GM23338 (cell line): ENCODE data around the gene PDIA4. TPM values are rescaled to one million over a fixed set of nuclear protein-coding genes. Genes with fewer than 3 reads are reported as not detected.

Experiments
- ATAC-seq: fragments of 200-7000 bp; cut with Tn5 transposase; 3 replicates; pipeline ENCODE4 v1.9.1; 2020
- DNase-seq: peaks from one replicate; pipeline ENCODE4 v3.0.0-alpha.2; 2015; ENCODE audit warnings: low spot score
- H2AFZ ChIP-seq: fragments of 200-600 bp; sonication (generic); 2 replicates; pipeline ENCODE4 v1.8.0; 2016; ENCODE audit warnings: antibody characterized with exemption, mild to moderate bottlenecking, moderate library complexity
- H3F3A ChIP-seq: fragments of 200-600 bp; sonication (generic); replicated peaks from 2 replicates; pipeline ENCODE4 v1.8.0; 2017; ENCODE audit warnings: antibody characterized with exemption, mixed run types, low read depth
- H3K27ac ChIP-seq: fragments of 200-600 bp; sonication (generic); 2 replicates; pipeline ENCODE4 v1.6.1; 2016; ENCODE audit warnings: low read depth
- H3K27me3 ChIP-seq: fragments of 200-600 bp; sonication (generic); 2 replicates; pipeline ENCODE4 v1.8.0; 2016; ENCODE audit warnings: mild to moderate bottlenecking, mixed run types, moderate library complexity; ENCODE audit not compliant: insufficient read depth
- H3K36me3 ChIP-seq: fragments of 200-600 bp; sonication (generic); 2 replicates; pipeline ENCODE4 v1.8.0; 2016; ENCODE audit warnings: mild to moderate bottlenecking; ENCODE audit not compliant: insufficient read depth
- H3K4me1 ChIP-seq: fragments of 200-600 bp; sonication (generic); 2 replicates; pipeline ENCODE4 v1.8.0; 2016; ENCODE audit warnings: mild to moderate bottlenecking, moderate library complexity; ENCODE audit not compliant: insufficient read depth
- H3K4me2 ChIP-seq: fragments of 200-600 bp; sonication (generic); 2 replicates; pipeline ENCODE4 v1.7.1; 2017; ENCODE audit warnings: mixed run types
- H3K4me3 ChIP-seq: fragments of 200-600 bp; sonication (generic); 2 replicates; pipeline ENCODE4 v1.6.1; 2016; ENCODE audit warnings: mixed run types
- H3K79me2 ChIP-seq: fragments of 200-600 bp; sonication (generic); replicated peaks from 2 replicates; pipeline ENCODE4 v1.8.0; 2017; ENCODE audit warnings: mild to moderate bottlenecking; ENCODE audit not compliant: insufficient read depth
- H3K9me2 ChIP-seq: fragments of 200-600 bp; sonication (generic); 2 replicates; pipeline ENCODE4 v1.8.0; 2017; ENCODE audit not compliant: insufficient read depth
- H4K20me1 ChIP-seq: fragments of 200-600 bp; sonication (generic); replicated peaks from 2 replicates; pipeline ENCODE4 v1.8.0; 2017; ENCODE audit warnings: mild to moderate bottlenecking; ENCODE audit not compliant: insufficient read depth
- H3K27ac Mint-ChIP-seq: 2 replicates; pipeline ENCODE4 v1.8.0; 2020; ENCODE audit warnings: inconsistent platforms, mild to moderate bottlenecking, moderate library complexity, mixed read lengths
- H3K27me3 Mint-ChIP-seq: 3 replicates; pipeline ENCODE4 v1.8.0; 2022; ENCODE audit warnings: low read depth, mild to moderate bottlenecking, moderate library complexity, mixed read lengths, inconsistent platforms; ENCODE audit not compliant: insufficient read depth, poor library complexity
- H3K36me3 Mint-ChIP-seq: 3 replicates; pipeline ENCODE4 v1.8.0; 2021; ENCODE audit warnings: low read depth, mild to moderate bottlenecking, inconsistent platforms, moderate library complexity, mixed read lengths
- H3K4me1 Mint-ChIP-seq: 3 replicates; pipeline ENCODE4 v1.8.0; 2020; ENCODE audit warnings: mild to moderate bottlenecking, inconsistent platforms, mixed read lengths
- H3K4me3 Mint-ChIP-seq: 3 replicates; pipeline ENCODE4 v1.8.0; 2021; ENCODE audit warnings: moderate library complexity, mild to moderate bottlenecking, inconsistent platforms, mixed read lengths
- H3K9me3 Mint-ChIP-seq: 3 replicates; pipeline ENCODE4 v1.8.0; 2020; ENCODE audit warnings: moderate library complexity, mild to moderate bottlenecking, inconsistent platforms, mixed read lengths
- CREB1 ChIP-seq: fragments of 250-450 bp; sonication (Bioruptor Pico); IDR thresholded peaks from 2 replicates; pipeline ENCODE4 v1.5.0; 2020; ENCODE audit warnings: low read depth, mild to moderate bottlenecking, moderate library complexity
- CTCF ChIP-seq, 2 experiments: fragments of 200-600 bp in 1 of 2; sonication (generic) in 1 of 2; conservative IDR thresholded peaks; 2 replicates each; pipeline versions ENCODE4 v1.5.1 to v1.6.1; 2016 to 2017; ENCODE audit warnings: antibody characterized with exemption in 2 of 2, low read depth in 2 of 2, mild to moderate bottlenecking in 2 of 2, moderate library complexity in 1 of 2
- EZH2 ChIP-seq: fragments of 200-600 bp; sonication (generic); IDR thresholded peaks from one replicate; pipeline ENCODE4 v1.8.0; 2017; ENCODE audit warnings: antibody characterized with exemption, mild to moderate bottlenecking, low read depth; ENCODE audit not compliant: unreplicated experiment
- EZH2phosphoT487 ChIP-seq: fragments of 200-600 bp; sonication (generic); IDR thresholded peaks from one replicate; pipeline ENCODE4 v1.8.1; 2018; ENCODE audit warnings: antibody characterized with exemption; ENCODE audit not compliant: unreplicated experiment
- JUNB ChIP-seq: IDR thresholded peaks from one replicate; pipeline ENCODE4 v1.6.1; 2016; ENCODE audit warnings: antibody characterized with exemption; ENCODE audit not compliant: unreplicated experiment
- NANOG ChIP-seq: IDR thresholded peaks from 2 replicates; pipeline ENCODE4 v1.6.1; 2016; ENCODE audit warnings: antibody characterized with exemption, borderline replicate concordance
- POLR2AphosphoS5 ChIP-seq: IDR thresholded peaks from 2 replicates; pipeline ENCODE4 v1.6.1; 2016; ENCODE audit warnings: antibody characterized with exemption, low read depth
- REST ChIP-seq: IDR thresholded peaks from one replicate; pipeline ENCODE4 v1.6.1; 2018; ENCODE audit warnings: antibody characterized with exemption; ENCODE audit not compliant: unreplicated experiment
- STAT1 ChIP-seq: IDR thresholded peaks from one replicate; pipeline ENCODE4 v1.6.1; 2016; ENCODE audit warnings: antibody characterized with exemption; ENCODE audit not compliant: unreplicated experiment
- ZNF114 ChIP-seq: fragments of 250-450 bp; sonication (Bioruptor Pico); IDR thresholded peaks from 2 replicates; pipeline ENCODE4 v1.5.0; 2020; ENCODE audit warnings: mild to moderate bottlenecking, moderate library complexity
- ZNF331 ChIP-seq: fragments of 250-450 bp; sonication (Bioruptor Pico); IDR thresholded peaks from 2 replicates; pipeline ENCODE4 v1.5.0; 2020; ENCODE audit warnings: low read depth, mild to moderate bottlenecking, moderate library complexity
- polyA plus RNA-seq: library from polyadenylated mRNA; unstranded; fragments of >200 nt; fragmentation: Nextera tagmentation; extraction: Ambion mirVana; gene quantifications from 2 replicates; pipeline ENCODE4 v1.2.1, GENCODE V29; 2016
- total RNA-seq: library from RNA; depleted of rRNA; stranded (reverse); fragments of >200 nt; shearing (Covaris generic); gene quantifications from 2 replicates; pipeline ENCODE4 v1.2.3, GENCODE V29; 2014
- TF ChIP-seq, protein P1 (sequence below): fragments of 250-450 bp; sonication (Bioruptor Pico); IDR thresholded peaks from 2 replicates; pipeline ENCODE4 v1.5.0; 2020; ENCODE audit warnings: mild to moderate bottlenecking, moderate library complexity
- TF ChIP-seq, protein P2 (sequence below): IDR thresholded peaks from 2 replicates; pipeline ENCODE4 v1.6.1; 2016; ENCODE audit warnings: antibody characterized with exemption

The PDIA4 gene
- total and polyA plus RNA-seq, 2 experiments from 2014 or later, result 196 to 332 TPM

GRCh38 chr7:148954766-148955165 lies 73.5 kb downstream of the PDIA4 start:
- H2AFZ ChIP-seq, result peak overlapping the region; percentile 90
- H3K4me1 ChIP-seq, result no peaks in the 10 kb centered on the region
- DNase-seq (no peak), ATAC-seq (peak; percentile 62)
- H3K36me3 ChIP-seq, result no peaks in the 10 kb centered on the region
- H3K27ac ChIP-seq, result no peak overlapping the region
- no peaks in the 10 kb centered on the region for H3K9me2 ChIP-seq
- Mint-ChIP-seq H3K27ac (no peak overlapping the region), H3K36me3 (no peaks in the 10 kb centered on the region), H3K4me3 (no peak overlapping the region), H3K9me3 (no peaks in the 10 kb centered on the region; the same call in 2 of the 3 replicates), H3K27me3 (peaks cover 4% of the 10 kb centered on the region), H3K4me1 (no peaks in the 10 kb centered on the region; the same call in 2 of the 3 replicates)
- no peaks in the 10 kb centered on the region for H3F3A ChIP-seq
- H3K27me3 ChIP-seq, result no peaks in the 10 kb centered on the region
- H4K20me1 ChIP-seq, result no peaks in the 10 kb centered on the region
- H3K4me2 ChIP-seq, result no peak overlapping the region
- no peaks in the 10 kb centered on the region for H3K79me2 ChIP-seq
- TF ChIP-seq, protein P1, sequence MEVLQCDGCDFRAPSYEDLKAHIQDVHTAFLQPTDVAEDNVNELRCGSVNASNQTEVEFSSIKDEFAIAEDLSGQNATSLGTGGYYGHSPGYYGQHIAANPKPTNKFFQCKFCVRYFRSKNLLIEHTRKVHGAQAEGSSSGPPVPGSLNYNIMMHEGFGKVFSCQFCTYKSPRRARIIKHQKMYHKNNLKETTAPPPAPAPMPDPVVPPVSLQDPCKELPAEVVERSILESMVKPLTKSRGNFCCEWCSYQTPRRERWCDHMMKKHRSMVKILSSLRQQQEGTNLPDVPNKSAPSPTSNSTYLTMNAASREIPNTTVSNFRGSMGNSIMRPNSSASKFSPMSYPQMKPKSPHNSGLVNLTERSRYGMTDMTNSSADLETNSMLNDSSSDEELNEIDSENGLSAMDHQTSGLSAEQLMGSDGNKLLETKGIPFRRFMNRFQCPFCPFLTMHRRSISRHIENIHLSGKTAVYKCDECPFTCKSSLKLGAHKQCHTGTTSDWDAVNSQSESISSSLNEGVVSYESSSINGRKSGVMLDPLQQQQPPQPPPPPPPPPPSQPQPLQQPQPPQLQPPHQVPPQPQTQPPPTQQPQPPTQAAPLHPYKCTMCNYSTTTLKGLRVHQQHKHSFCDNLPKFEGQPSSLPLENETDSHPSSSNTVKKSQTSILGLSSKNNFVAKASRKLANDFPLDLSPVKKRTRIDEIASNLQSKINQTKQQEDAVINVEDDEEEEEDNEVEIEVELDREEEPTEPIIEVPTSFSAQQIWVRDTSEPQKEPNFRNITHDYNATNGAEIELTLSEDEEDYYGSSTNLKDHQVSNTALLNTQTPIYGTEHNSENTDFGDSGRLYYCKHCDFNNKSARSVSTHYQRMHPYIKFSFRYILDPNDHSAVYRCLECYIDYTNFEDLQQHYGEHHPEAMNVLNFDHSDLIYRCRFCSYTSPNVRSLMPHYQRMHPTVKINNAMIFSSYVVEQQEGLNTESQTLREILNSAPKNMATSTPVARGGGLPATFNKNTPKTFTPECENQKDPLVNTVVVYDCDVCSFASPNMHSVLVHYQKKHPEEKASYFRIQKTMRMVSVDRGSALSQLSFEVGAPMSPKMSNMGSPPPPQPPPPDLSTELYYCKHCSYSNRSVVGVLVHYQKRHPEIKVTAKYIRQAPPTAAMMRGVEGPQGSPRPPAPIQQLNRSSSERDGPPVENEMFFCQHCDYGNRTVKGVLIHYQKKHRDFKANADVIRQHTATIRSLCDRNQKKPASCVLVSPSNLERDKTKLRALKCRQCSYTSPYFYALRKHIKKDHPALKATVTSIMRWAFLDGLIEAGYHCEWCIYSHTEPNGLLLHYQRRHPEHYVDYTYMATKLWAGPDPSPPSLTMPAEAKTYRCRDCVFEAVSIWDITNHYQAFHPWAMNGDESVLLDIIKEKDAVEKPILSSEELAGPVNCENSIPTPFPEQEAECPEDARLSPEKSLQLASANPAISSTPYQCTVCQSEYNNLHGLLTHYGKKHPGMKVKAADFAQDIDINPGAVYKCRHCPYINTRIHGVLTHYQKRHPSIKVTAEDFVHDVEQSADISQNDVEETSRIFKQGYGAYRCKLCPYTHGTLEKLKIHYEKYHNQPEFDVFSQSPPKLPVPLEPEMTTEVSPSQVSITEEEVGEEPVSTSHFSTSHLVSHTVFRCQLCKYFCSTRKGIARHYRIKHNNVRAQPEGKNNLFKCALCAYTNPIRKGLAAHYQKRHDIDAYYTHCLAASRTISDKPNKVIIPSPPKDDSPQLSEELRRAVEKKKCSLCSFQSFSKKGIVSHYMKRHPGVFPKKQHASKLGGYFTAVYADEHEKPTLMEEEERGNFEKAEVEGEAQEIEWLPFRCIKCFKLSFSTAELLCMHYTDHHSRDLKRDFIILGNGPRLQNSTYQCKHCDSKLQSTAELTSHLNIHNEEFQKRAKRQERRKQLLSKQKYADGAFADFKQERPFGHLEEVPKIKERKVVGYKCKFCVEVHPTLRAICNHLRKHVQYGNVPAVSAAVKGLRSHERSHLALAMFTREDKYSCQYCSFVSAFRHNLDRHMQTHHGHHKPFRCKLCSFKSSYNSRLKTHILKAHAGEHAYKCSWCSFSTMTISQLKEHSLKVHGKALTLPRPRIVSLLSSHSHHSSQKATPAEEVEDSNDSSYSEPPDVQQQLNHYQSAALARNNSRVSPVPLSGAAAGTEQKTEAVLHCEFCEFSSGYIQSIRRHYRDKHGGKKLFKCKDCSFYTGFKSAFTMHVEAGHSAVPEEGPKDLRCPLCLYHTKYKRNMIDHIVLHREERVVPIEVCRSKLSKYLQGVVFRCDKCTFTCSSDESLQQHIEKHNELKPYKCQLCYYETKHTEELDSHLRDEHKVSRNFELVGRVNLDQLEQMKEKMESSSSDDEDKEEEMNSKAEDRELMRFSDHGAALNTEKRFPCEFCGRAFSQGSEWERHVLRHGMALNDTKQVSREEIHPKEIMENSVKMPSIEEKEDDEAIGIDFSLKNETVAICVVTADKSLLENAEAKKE (CRISPR knock-in tag), result no peak
- no peak for TF ChIP-seq REST
- TF ChIP-seq, protein P2, sequence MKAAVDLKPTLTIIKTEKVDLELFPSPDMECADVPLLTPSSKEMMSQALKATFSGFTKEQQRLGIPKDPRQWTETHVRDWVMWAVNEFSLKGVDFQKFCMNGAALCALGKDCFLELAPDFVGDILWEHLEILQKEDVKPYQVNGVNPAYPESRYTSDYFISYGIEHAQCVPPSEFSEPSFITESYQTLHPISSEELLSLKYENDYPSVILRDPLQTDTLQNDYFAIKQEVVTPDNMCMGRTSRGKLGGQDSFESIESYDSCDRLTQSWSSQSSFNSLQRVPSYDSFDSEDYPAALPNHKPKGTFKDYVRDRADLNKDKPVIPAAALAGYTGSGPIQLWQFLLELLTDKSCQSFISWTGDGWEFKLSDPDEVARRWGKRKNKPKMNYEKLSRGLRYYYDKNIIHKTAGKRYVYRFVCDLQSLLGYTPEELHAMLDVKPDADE, result no peak
- TF ChIP-seq CTCF (conservative IDR thresholded peaks at IDR 0.05; ENCODE audit: low read depth in 2 of 2), result no peak
- no peak for TF ChIP-seq JUNB
- no peak for TF ChIP-seq ZNF331 (CRISPR knock-in tag)
- no peak for TF ChIP-seq EZH2
- no peak for TF ChIP-seq NANOG
- no peak for TF ChIP-seq POLR2AphosphoS5
- no peak for TF ChIP-seq ZNF114 (CRISPR knock-in tag)
- TF ChIP-seq STAT1, result no peak
- TF ChIP-seq CREB1 (CRISPR knock-in tag), result no peak
- TF ChIP-seq EZH2phosphoT487, result no peak
- H3K4me3 ChIP-seq, result no peak overlapping the region
